HepG2 (cell line): ENCODE results near the gene PRICKLE2. TPM values are rescaled to one million over a fixed set of nuclear protein-coding genes. Genes with fewer than 3 reads are reported as not detected.

Experiments
- ATAC-seq: fragments of 200-7000 bp; cut with Tn5 transposase; 3 replicates; pipeline ENCODE4 v1.9.1; 2020; ENCODE audit warnings: mild to moderate bottlenecking, moderate library complexity
- BruUV-seq: library from RNA; stranded (reverse); fragments of 400-500 nt; replicated peaks from 2 replicates; lab custom pipeline; 2021; lab: Mats Ljungman, UMichigan
- CTCF ChIA-PET: fragments of 300-600 bp; formaldehyde crosslinking; extraction: SDS; loops from one replicate; lab custom pipeline; 2021; ENCODE audit warnings: low total read pairs, inconsistent platforms, low intra/inter-chr PET ratio; lab: Yijun Ruan, JAX
- POLR2A ChIA-PET: fragments of 350-600 bp; sonication (Branson Sonifier 250); formaldehyde crosslinking; loops from one replicate; lab custom pipeline; 2020; ENCODE audit warnings: antibody characterized with exemption, inconsistent platforms; lab: Yijun Ruan, JAX
- DNase-seq: peaks from one replicate; pipeline ENCODE4 v3.0.0-alpha.2; 2015; ENCODE audit warnings: low spot score
- FAIRE-seq: peaks from 3 replicates; lab custom pipeline; 2011; peaks lifted over from hg19 to GRCh38; lab: Jason Lieb, UNC
- H2AFZ ChIP-seq: one replicate; pipeline ENCODE4 v1.6.1; 2011; ENCODE audit warnings: low read length, inconsistent platforms
- H3K27ac ChIP-seq: fragments of 300-600 bp; 3 replicates; pipeline ENCODE4 v1.8.0; 2011; ENCODE audit warnings: mixed run types, mild to moderate bottlenecking, mixed read lengths, low read length, inconsistent platforms; ENCODE audit not compliant: insufficient read depth; ENCODE audit errors: extremely low read length
- H3K27me3 ChIP-seq, 2 experiments: fragments of 200-600 bp in 1 of 2; 2 replicates in 1 of 2; 3 replicates in 1 of 2; pipeline versions ENCODE4 v1.6.0 to v1.8.0; 2011; ENCODE audit warnings: low read length in 2 of 2, mild to moderate bottlenecking in 2 of 2, moderate library complexity in 2 of 2, inconsistent platforms in 1 of 2; ENCODE audit not compliant: insufficient read depth in 2 of 2, control insufficient read depth in 1 of 2
- H3K36me3 ChIP-seq, 2 experiments: fragments of 200-600 bp in 1 of 2; replicated peaks in 1 of 2; 2 replicates in 1 of 2; 3 replicates in 1 of 2; pipeline versions ENCODE4 v1.5.1 to v1.8.0; 2011; ENCODE audit warnings: low read length in 2 of 2, inconsistent platforms in 1 of 2; ENCODE audit not compliant: insufficient read depth in 2 of 2, control insufficient read depth in 1 of 2
- H3K4me1 ChIP-seq: 2 replicates; pipeline ENCODE4 v1.5.1; 2012; ENCODE audit warnings: low read length, inconsistent platforms; ENCODE audit not compliant: insufficient read depth
- H3K4me2 ChIP-seq: 2 replicates; pipeline ENCODE4 v1.6.0; 2011; ENCODE audit warnings: low read depth, low read length, inconsistent platforms
- H3K4me3 ChIP-seq, 3 experiments: fragments of 200-600 bp in 1 of 3; sonication (generic), shearing (Covaris generic) in 1 of 3; replicated peaks in 1 of 3; 2 replicates each; pipeline ENCODE4 v1.5.1; 2011 to 2016; ENCODE audit warnings: low read length in 3 of 3, inconsistent platforms in 2 of 3, low read depth in 2 of 3, mild to moderate bottlenecking in 2 of 3, control low read depth in 1 of 3, mixed read lengths in 1 of 3; ENCODE audit not compliant: insufficient read depth in 1 of 3
- H3K79me2 ChIP-seq: one replicate; pipeline ENCODE4 v1.6.1; 2011; ENCODE audit warnings: low read length, inconsistent platforms; ENCODE audit not compliant: insufficient read depth
- H3K9ac ChIP-seq: 2 replicates; pipeline ENCODE4 v1.6.0; 2011; ENCODE audit warnings: mild to moderate bottlenecking, low read depth, low read length, inconsistent platforms; ENCODE audit not compliant: insufficient read depth
- H3K9me3 ChIP-seq: 2 replicates; pipeline ENCODE4 v1.5.1; 2012; ENCODE audit warnings: mild to moderate bottlenecking, low read length
- H4K20me1 ChIP-seq: 2 replicates; pipeline ENCODE4 v1.6.0; 2011; ENCODE audit warnings: inconsistent platforms, mild to moderate bottlenecking, low read length, moderate library complexity; ENCODE audit not compliant: insufficient read depth
- FOXA1 ChIP-seq, 2 experiments: fragments of 450-650 bp in 1 of 2; sonication (generic) in 1 of 2; formaldehyde crosslinking in 1 of 2; IDR thresholded peaks; 2 replicates each; pipeline versions ENCODE4 v1.4.0 to v1.6.1; 2016 to 2020; ENCODE audit warnings: missing genetic modification reagents in 1 of 2
- FOXA3 ChIP-seq: IDR thresholded peaks from 2 replicates; pipeline ENCODE4 v1.6.1; 2016; ENCODE audit warnings: missing genetic modification reagents, missing compliant biosample characterization
- KDM5B ChIP-seq: sonication (generic); formaldehyde crosslinking; IDR thresholded peaks from 2 replicates; pipeline ENCODE4 v1.4.0; 2020; ENCODE audit warnings: missing genetic modification reagents, mild to moderate bottlenecking, borderline replicate concordance
- MTF2 ChIP-seq: sonication (generic); formaldehyde crosslinking; IDR thresholded peaks from 2 replicates; pipeline ENCODE4 v1.5.0; 2020; ENCODE audit warnings: missing genetic modification reagents, borderline replicate concordance
- PCBP1 ChIP-seq: fragments of 200-400 bp; formaldehyde crosslinking; IDR thresholded peaks from 2 replicates; pipeline ENCODE4 v1.6.1; 2017; ENCODE audit warnings: mild to moderate bottlenecking, low read depth, low read length, borderline replicate concordance
- RFX3 ChIP-seq: IDR thresholded peaks from 2 replicates; pipeline ENCODE4 v1.6.1; 2016; ENCODE audit warnings: missing biosample characterization, missing genetic modification reagents
- RFX5 ChIP-seq: IDR thresholded peaks from 2 replicates; pipeline ENCODE4 v1.6.1; 2011; ENCODE audit warnings: low read depth, low read length, improper control_type of control experiment
- SALL1 ChIP-seq: sonication (generic); formaldehyde crosslinking; IDR thresholded peaks from 2 replicates; pipeline ENCODE4 v1.8.0; 2022; ENCODE audit warnings: mild to moderate bottlenecking, missing genetic modification reagents
- TBL1XR1 ChIP-seq: fragments of 150-350 bp; IDR thresholded peaks from 2 replicates; pipeline ENCODE4 v1.6.1; 2014; ENCODE audit warnings: borderline replicate concordance, low read length; ENCODE audit not compliant: partially characterized antibody
- U2AF1 ChIP-seq: fragments of 200-400 bp; formaldehyde crosslinking; optimal IDR thresholded peaks from 2 replicates; pipeline ENCODE3; 2017; ENCODE audit warnings: mild to moderate bottlenecking, low read depth, low read length
- ZBTB38 ChIP-seq: sonication (generic); formaldehyde crosslinking; IDR thresholded peaks from 2 replicates; pipeline ENCODE4 v1.5.1; 2020; ENCODE audit warnings: mild to moderate bottlenecking, missing genetic modification reagents
- ZFY ChIP-seq: sonication (generic); formaldehyde crosslinking; IDR thresholded peaks from 2 replicates; pipeline ENCODE4 v1.4.0; 2020; ENCODE audit warnings: missing genetic modification reagents
- ZNF337 ChIP-seq: sonication (generic); formaldehyde crosslinking; IDR thresholded peaks from 2 replicates; pipeline ENCODE4 v1.5.1; 2020; ENCODE audit warnings: missing genetic modification reagents, low read depth, mild to moderate bottlenecking, borderline replicate concordance
- ZNF350 ChIP-seq: sonication (generic); formaldehyde crosslinking; IDR thresholded peaks from 2 replicates; pipeline ENCODE4 v1.4.0; 2020; ENCODE audit warnings: mild to moderate bottlenecking, low read depth, missing genetic modification reagents, borderline replicate concordance
- ZNF530 ChIP-seq: sonication (generic); formaldehyde crosslinking; IDR thresholded peaks from 2 replicates; pipeline ENCODE4 v1.5.0; 2020; ENCODE audit warnings: low read depth, mild to moderate bottlenecking, missing genetic modification reagents
- ZSCAN30 ChIP-seq: sonication (generic); formaldehyde crosslinking; IDR thresholded peaks from 2 replicates; pipeline ENCODE4 v1.5.0; 2020; ENCODE audit warnings: mild to moderate bottlenecking, missing genetic modification reagents
- WGBS: methylation state at CpG from one replicate; pipeline ENCODE4 v1.1.6; 2017; ENCODE audit warnings: low lambda C conversion rate; 5-methylcytosine and 5-hydroxymethylcytosine counted together
- in situ Hi-C: cut with HindIII; loops from 2 replicates; pipeline ENCODE4 v1.10.0; 2017; ENCODE audit warnings: low pct_unique_long_range_greater_than_20kb; ENCODE audit not compliant: extremely low pct_ligation_motif_present
- intact Hi-C: fragments of 100-400 bp; cut with micrococcal nuclease; formaldehyde crosslinking; loops from one replicate; pipeline ENCODE4 v1.10.0; 2022; ENCODE audit not compliant: unreplicated experiment
- polyA plus RNA-seq, 8 experiments: library from polyadenylated mRNA; depleted of rRNA in 3 of 8; stranded (reverse) in 7 of 8; unstranded in 1 of 8; fragments of >200 nt; fragmentation: Illumina TruSeq in 4 of 8; extraction: Trizol in 4 of 8; gene quantifications; 2 replicates each; pipeline versions ENCODE4 v1.2.1 to v1.2.3, GENCODE V29; 2011 to 2016; ENCODE audit warnings: low read depth in 4 of 8, missing spikeins in 1 of 8, mixed read lengths in 1 of 8; ENCODE audit not compliant: insufficient read depth in 1 of 8
- total RNA-seq, 5 experiments: library from RNA; depleted of rRNA; stranded (reverse); fragments of >200 nt; fragmentation: Illumina TruSeq; extraction: Trizol; gene quantifications; 2 replicates each; pipeline ENCODE4 v1.2.3, GENCODE V29; 2016; ENCODE audit warnings: low read depth in 1 of 5
- TF ChIP-seq, protein P1 (sequence below): sonication (generic); formaldehyde crosslinking; IDR thresholded peaks from 2 replicates; pipeline ENCODE4 v1.4.0; 2020; ENCODE audit warnings: low read depth, mild to moderate bottlenecking, missing genetic modification reagents
- TF ChIP-seq, protein P2 (sequence below): IDR thresholded peaks from 2 replicates; pipeline ENCODE4 v1.4.0; 2020; ENCODE audit warnings: mild to moderate bottlenecking, missing genetic modification reagents

The PRICKLE2 gene
- total and polyA plus RNA-seq, 2 of the 13 experiments (the other 11 are each of a cell fraction or from before 2014, with no cell fraction given), result 0.01 to 0.07 TPM

GRCh38 chr3:64150623-64151207 lies 74.6 kb downstream of the PRICKLE2 start:
- Histone ChIP-seq H3K79me2 (no peaks in the 10 kb centered on the region), H3K9me3 (no peaks in the 10 kb centered on the region), H3K4me1 (peaks cover 16% of the 10 kb centered on the region), H3K27ac (no peak overlapping the region), H3K9ac (peak overlapping the region; percentile 52), H3K27me3 (no peaks in the 10 kb centered on the region), H2AFZ (no peak overlapping the region), H3K4me2 (peak overlapping the region; percentile 53), H3K4me3 (no peak overlapping the region), H3K36me3 (no peaks in the 10 kb centered on the region), H4K20me1 (no peaks in the 10 kb centered on the region)
- ChIA-PET CTCF (no interaction called here), POLR2A (no interaction called here)
- BruUV-seq, result no TSS peak
- WGBS, result 26% methylated on average over 11 of the region's 13 CpGs
- in situ Hi-C loops, result no loop called here
- intact Hi-C loops, result loop anchor here (2.0 kb wide), 1 partner anchor 42 kb away; no protein-coding TSS in a partner anchor
- DNase-seq (peak; percentile 68), FAIRE-seq (peak; percentile 18), ATAC-seq (peak; percentile 100)
- TF ChIP-seq PCBP1 (no peak), FOXA1 (IDR thresholded peaks at IDR 0.05) (no peak), FOXA1 (CRISPR knock-in tag; IDR thresholded peaks at IDR 0.05) (peak; percentile 73), MTF2 (CRISPR knock-in tag) (no peak), SALL1 (peak; percentile 57), ZFY (CRISPR knock-in tag) (0 out of 2 replicates have a peak, but pooled peaks have one; percentile 35), FOXA3 (peak; percentile 65), TBL1XR1 (no peak), RFX3 (CRISPR knock-in tag) (peak; percentile 89), ZBTB38 (CRISPR knock-in tag) (no peak), U2AF1 (no peak), ZNF350 (CRISPR knock-in tag) (no peak), ZNF337 (CRISPR knock-in tag) (no peak), ZSCAN30 (CRISPR knock-in tag) (no peak), RFX5 (0 out of 2 replicates have a peak, but pooled peaks have one; percentile 43), KDM5B (CRISPR knock-in tag) (peak; percentile 8; the same call in 1 of the 2 replicates), ZNF530 (CRISPR knock-in tag) (no peak)
- TF ChIP-seq, protein P1, sequence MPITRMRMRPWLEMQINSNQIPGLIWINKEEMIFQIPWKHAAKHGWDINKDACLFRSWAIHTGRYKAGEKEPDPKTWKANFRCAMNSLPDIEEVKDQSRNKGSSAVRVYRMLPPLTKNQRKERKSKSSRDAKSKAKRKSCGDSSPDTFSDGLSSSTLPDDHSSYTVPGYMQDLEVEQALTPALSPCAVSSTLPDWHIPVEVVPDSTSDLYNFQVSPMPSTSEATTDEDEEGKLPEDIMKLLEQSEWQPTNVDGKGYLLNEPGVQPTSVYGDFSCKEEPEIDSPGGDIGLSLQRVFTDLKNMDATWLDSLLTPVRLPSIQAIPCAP (CRISPR knock-in tag), result no peak
- TF ChIP-seq, protein P2, sequence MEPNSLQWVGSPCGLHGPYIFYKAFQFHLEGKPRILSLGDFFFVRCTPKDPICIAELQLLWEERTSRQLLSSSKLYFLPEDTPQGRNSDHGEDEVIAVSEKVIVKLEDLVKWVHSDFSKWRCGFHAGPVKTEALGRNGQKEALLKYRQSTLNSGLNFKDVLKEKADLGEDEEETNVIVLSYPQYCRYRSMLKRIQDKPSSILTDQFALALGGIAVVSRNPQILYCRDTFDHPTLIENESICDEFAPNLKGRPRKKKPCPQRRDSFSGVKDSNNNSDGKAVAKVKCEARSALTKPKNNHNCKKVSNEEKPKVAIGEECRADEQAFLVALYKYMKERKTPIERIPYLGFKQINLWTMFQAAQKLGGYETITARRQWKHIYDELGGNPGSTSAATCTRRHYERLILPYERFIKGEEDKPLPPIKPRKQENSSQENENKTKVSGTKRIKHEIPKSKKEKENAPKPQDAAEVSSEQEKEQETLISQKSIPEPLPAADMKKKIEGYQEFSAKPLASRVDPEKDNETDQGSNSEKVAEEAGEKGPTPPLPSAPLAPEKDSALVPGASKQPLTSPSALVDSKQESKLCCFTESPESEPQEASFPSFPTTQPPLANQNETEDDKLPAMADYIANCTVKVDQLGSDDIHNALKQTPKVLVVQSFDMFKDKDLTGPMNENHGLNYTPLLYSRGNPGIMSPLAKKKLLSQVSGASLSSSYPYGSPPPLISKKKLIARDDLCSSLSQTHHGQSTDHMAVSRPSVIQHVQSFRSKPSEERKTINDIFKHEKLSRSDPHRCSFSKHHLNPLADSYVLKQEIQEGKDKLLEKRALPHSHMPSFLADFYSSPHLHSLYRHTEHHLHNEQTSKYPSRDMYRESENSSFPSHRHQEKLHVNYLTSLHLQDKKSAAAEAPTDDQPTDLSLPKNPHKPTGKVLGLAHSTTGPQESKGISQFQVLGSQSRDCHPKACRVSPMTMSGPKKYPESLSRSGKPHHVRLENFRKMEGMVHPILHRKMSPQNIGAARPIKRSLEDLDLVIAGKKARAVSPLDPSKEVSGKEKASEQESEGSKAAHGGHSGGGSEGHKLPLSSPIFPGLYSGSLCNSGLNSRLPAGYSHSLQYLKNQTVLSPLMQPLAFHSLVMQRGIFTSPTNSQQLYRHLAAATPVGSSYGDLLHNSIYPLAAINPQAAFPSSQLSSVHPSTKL (CRISPR knock-in tag), result 0 out of 2 replicates have a peak, but pooled peaks have one; percentile 16
